Measurements from ENCODE around the gene AIG1. TPM values are rescaled to one million over a fixed set of nuclear protein-coding genes. Genes with fewer than 3 reads are reported as not detected.

The AIG1 gene
- polyA plus RNA-seq, 1 donor from 2014 or later: 23.2 TPM

DNA sequence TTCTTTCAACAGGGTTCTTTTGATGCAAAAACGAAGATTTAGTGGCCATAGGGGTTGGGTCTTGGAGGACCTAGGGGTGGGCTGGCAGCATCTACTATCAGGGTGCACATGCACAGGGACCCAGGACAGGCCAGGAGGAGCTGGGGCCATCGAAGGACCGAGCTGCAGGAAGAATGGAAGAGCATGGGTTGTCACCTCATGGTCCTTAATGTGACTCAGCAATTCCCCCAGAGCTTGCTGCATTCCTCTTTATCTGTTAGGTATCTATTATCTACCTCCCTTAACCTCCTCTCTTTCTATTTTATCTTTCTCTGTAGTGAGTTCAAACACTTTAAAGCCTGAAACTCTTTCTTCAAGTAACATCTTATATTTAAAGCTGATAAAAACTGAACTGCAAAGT lies 167.0 kb downstream of the AIG1 start:
- Histone ChIP-seq H3K79me2 (replicated peaks; ENCODE audit: insufficient read depth, low read length) (no peaks in the 10 kb centered on the region), H3K9ac (ENCODE audit: low read length) (no peak overlapping the region), H3F3A (ENCODE audit: insufficient read depth, low read length, poor library complexity, severe bottlenecking) (no peaks in the 10 kb centered on the region), H4K20me1 (ENCODE audit: insufficient read depth) (no peaks in the 10 kb centered on the region), H3K9me3 (ENCODE audit: low read length) (no peaks in the 10 kb centered on the region), H2AFZ (ENCODE audit: low read depth, low read length) (no peak overlapping the region), H3K9me2 (ENCODE audit: insufficient read depth, low read length) (no peaks in the 10 kb centered on the region), H3K27ac (ENCODE audit: low read length) (no peak overlapping the region), H3K4me2 (ENCODE audit: low read length) (no peak overlapping the region), H3K36me3 (ENCODE audit: insufficient read depth, low read length) (no peaks in the 10 kb centered on the region), H3K27me3 (ENCODE audit: insufficient read depth, low read depth, low read length) (no peaks in the 10 kb centered on the region), H3K4me3 (ENCODE audit: low read length) (no peak overlapping the region)
- TF ChIP-seq, protein P1, sequence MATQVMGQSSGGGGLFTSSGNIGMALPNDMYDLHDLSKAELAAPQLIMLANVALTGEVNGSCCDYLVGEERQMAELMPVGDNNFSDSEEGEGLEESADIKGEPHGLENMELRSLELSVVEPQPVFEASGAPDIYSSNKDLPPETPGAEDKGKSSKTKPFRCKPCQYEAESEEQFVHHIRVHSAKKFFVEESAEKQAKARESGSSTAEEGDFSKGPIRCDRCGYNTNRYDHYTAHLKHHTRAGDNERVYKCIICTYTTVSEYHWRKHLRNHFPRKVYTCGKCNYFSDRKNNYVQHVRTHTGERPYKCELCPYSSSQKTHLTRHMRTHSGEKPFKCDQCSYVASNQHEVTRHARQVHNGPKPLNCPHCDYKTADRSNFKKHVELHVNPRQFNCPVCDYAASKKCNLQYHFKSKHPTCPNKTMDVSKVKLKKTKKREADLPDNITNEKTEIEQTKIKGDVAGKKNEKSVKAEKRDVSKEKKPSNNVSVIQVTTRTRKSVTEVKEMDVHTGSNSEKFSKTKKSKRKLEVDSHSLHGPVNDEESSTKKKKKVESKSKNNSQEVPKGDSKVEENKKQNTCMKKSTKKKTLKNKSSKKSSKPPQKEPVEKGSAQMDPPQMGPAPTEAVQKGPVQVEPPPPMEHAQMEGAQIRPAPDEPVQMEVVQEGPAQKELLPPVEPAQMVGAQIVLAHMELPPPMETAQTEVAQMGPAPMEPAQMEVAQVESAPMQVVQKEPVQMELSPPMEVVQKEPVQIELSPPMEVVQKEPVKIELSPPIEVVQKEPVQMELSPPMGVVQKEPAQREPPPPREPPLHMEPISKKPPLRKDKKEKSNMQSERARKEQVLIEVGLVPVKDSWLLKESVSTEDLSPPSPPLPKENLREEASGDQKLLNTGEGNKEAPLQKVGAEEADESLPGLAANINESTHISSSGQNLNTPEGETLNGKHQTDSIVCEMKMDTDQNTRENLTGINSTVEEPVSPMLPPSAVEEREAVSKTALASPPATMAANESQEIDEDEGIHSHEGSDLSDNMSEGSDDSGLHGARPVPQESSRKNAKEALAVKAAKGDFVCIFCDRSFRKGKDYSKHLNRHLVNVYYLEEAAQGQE (IDR thresholded peaks at IDR 0.05; ENCODE audit: borderline replicate concordance): no peak
- TF ChIP-seq, protein P2, sequence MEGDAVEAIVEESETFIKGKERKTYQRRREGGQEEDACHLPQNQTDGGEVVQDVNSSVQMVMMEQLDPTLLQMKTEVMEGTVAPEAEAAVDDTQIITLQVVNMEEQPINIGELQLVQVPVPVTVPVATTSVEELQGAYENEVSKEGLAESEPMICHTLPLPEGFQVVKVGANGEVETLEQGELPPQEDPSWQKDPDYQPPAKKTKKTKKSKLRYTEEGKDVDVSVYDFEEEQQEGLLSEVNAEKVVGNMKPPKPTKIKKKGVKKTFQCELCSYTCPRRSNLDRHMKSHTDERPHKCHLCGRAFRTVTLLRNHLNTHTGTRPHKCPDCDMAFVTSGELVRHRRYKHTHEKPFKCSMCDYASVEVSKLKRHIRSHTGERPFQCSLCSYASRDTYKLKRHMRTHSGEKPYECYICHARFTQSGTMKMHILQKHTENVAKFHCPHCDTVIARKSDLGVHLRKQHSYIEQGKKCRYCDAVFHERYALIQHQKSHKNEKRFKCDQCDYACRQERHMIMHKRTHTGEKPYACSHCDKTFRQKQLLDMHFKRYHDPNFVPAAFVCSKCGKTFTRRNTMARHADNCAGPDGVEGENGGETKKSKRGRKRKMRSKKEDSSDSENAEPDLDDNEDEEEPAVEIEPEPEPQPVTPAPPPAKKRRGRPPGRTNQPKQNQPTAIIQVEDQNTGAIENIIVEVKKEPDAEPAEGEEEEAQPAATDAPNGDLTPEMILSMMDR (IDR thresholded peaks at IDR 0.05; ENCODE audit: poor library complexity, severe bottlenecking): no peak
- TF ChIP-seq SMC3 (conservative IDR thresholded peaks at IDR 0.05; ENCODE audit: poor library complexity) (no peak), EZH2 (IDR thresholded peaks at IDR 0.05; ENCODE audit: borderline replicate concordance, insufficient read depth, low read length, poor library complexity, severe bottlenecking) (no peak), MXI1 (conservative IDR thresholded peaks at IDR 0.05; ENCODE audit: poor library complexity, severe bottlenecking) (no peak), TAF1 (IDR thresholded peaks at IDR 0.05; ENCODE audit: low read depth) (no peak), RAD21 (conservative IDR thresholded peaks at IDR 0.05) (no peak), EP300 (conservative IDR thresholded peaks at IDR 0.05; ENCODE audit: poor library complexity, severe bottlenecking) (no peak), POLR2AphosphoS5 (IDR thresholded peaks at IDR 0.05) (no peak)

DNA sequence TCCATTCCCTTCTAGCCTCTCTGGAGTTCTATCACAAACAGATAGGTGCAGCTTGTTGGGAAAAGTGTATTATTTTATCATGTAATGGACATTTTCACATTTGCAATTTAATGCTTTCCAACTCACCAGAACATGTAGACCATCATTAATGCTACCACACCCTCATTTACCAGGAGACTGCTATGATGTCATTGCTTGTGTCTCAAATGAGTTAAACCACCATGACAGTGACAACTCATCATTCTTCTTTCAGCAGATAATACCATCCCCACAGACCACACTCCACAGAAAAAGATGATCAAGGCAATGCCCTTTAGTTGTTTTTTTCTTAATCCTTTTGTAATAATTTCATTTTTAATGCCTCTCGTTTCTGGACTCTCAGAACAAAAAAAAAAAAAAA lies 168.7 kb downstream of the AIG1 start:
- no peak overlapping the region for H2AFZ ChIP-seq (ENCODE audit: low read depth, low read length)
- H3K9me3 ChIP-seq (ENCODE audit: low read length): no peaks in the 10 kb centered on the region
- no peaks in the 10 kb centered on the region for H3K9me2 ChIP-seq (ENCODE audit: insufficient read depth, low read length)
- H3K4me2 ChIP-seq (ENCODE audit: low read length): no peak overlapping the region
- no peak overlapping the region for H3K9ac ChIP-seq (ENCODE audit: low read length)
- H4K20me1 ChIP-seq (ENCODE audit: insufficient read depth): no peaks in the 10 kb centered on the region
- H3K27me3 ChIP-seq (ENCODE audit: insufficient read depth, low read depth, low read length): no peaks in the 10 kb centered on the region
- no peaks in the 10 kb centered on the region for H3F3A ChIP-seq (ENCODE audit: insufficient read depth, low read length, poor library complexity, severe bottlenecking)
- no peak overlapping the region for H3K4me3 ChIP-seq (ENCODE audit: low read length)
- no peaks in the 10 kb centered on the region for H3K79me2 ChIP-seq (replicated peaks; ENCODE audit: insufficient read depth, low read length)
- no peak overlapping the region for H3K27ac ChIP-seq (ENCODE audit: low read length)
- H3K36me3 ChIP-seq (ENCODE audit: insufficient read depth, low read length): no peaks in the 10 kb centered on the region
- no peak for TF ChIP-seq EZH2 (IDR thresholded peaks at IDR 0.05; ENCODE audit: borderline replicate concordance, insufficient read depth, low read length, poor library complexity, severe bottlenecking)

DNA sequence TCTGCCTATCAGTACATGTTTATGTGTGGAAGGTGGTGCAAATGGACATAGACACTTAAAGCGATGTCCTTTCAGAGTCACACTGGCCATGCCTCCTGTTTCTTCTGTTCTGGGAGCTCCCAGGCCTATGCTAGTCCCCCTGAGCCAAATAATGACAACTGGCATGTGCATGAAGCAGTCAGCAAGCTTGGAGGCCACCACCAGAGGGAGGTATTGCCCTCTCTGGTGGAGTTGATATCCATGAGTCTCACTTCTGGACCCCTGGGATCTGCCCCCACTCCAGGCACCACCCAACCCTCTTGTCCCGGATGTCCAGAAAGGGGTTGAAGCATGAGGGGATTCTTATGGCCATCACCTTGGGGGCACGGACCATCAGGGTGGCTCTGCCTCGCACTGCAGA lies 172.2 kb downstream of the AIG1 start:
- no peak overlapping the region for H3K27ac ChIP-seq (ENCODE audit: low read length)
- H3K4me2 ChIP-seq (ENCODE audit: low read length): no peak overlapping the region
- H3K4me3 ChIP-seq (ENCODE audit: low read length): no peak overlapping the region
- H4K20me1 ChIP-seq (ENCODE audit: insufficient read depth): no peaks in the 10 kb centered on the region
- TF ChIP-seq EZH2 (IDR thresholded peaks at IDR 0.05; ENCODE audit: borderline replicate concordance, insufficient read depth, low read length, poor library complexity, severe bottlenecking) (no peak), EP300 (conservative IDR thresholded peaks at IDR 0.05; ENCODE audit: poor library complexity, severe bottlenecking) (no peak), SMC3 (conservative IDR thresholded peaks at IDR 0.05; ENCODE audit: poor library complexity) (no peak), RAD21 (conservative IDR thresholded peaks at IDR 0.05) (no peak), MXI1 (conservative IDR thresholded peaks at IDR 0.05; ENCODE audit: poor library complexity, severe bottlenecking) (no peak), TAF1 (IDR thresholded peaks at IDR 0.05; ENCODE audit: low read depth) (no peak), POLR2AphosphoS5 (IDR thresholded peaks at IDR 0.05) (no peak)
- TF ChIP-seq, protein P2 (IDR thresholded peaks at IDR 0.05; ENCODE audit: poor library complexity, severe bottlenecking): no peak
- H3K9me2 ChIP-seq (ENCODE audit: insufficient read depth, low read length): no peaks in the 10 kb centered on the region
- H3K79me2 ChIP-seq (replicated peaks; ENCODE audit: insufficient read depth, low read length): no peaks in the 10 kb centered on the region
- no peaks in the 10 kb centered on the region for H3K9me3 ChIP-seq (ENCODE audit: low read length)
- H3K9ac ChIP-seq (ENCODE audit: low read length): no peak overlapping the region
- H2AFZ ChIP-seq (ENCODE audit: low read depth, low read length): no peak overlapping the region
- H3K36me3 ChIP-seq (ENCODE audit: insufficient read depth, low read length): no peaks in the 10 kb centered on the region
- no peaks in the 10 kb centered on the region for H3K27me3 ChIP-seq (ENCODE audit: insufficient read depth, low read depth, low read length)
- H3F3A ChIP-seq (ENCODE audit: insufficient read depth, low read length, poor library complexity, severe bottlenecking): no peaks in the 10 kb centered on the region
